ENCODE measurements around the gene ZBTB7C.

ZBTB7C gene

GRCh38 chr18:48347756-48348326, 61.3 kb downstream of the ZBTB7C start:
- no peak for DNase-seq (ENCODE audit: low read depth)
- TF ChIP-seq CTCF (IDR thresholded peaks at IDR 0.05; ENCODE audit: low read depth, low read length, missing control alignments) = no peak
- no peak overlapping the region for H3K4me3 ChIP-seq (ENCODE audit: low read depth, low read length)

GRCh38 chr18:48345596-48345995, 63.6 kb downstream of the ZBTB7C start:
- no peak for TF ChIP-seq CTCF (IDR thresholded peaks at IDR 0.05; ENCODE audit: low read depth, low read length, missing control alignments)
- H3K4me3 ChIP-seq (ENCODE audit: low read depth, low read length) = no peak overlapping the region
- DNase-seq (ENCODE audit: low read depth) = no peak

GRCh38 chr18:48342581-48342980, 66.6 kb downstream of the ZBTB7C start:
- DNase-seq (ENCODE audit: low read depth) = no peak

GRCh38 chr18:48342125-48342524, 67.1 kb downstream of the ZBTB7C start:
- DNase-seq (ENCODE audit: low read depth) = no peak
- no peak for TF ChIP-seq CTCF (IDR thresholded peaks at IDR 0.05; ENCODE audit: low read depth, low read length, missing control alignments)
- H3K4me3 ChIP-seq (ENCODE audit: low read depth, low read length) = no peak overlapping the region

More at GRCh38 chr18:48342581-48342980, 66.6 kb downstream of the ZBTB7C start:
- TF ChIP-seq CTCF (IDR thresholded peaks at IDR 0.05; ENCODE audit: low read depth, low read length, missing control alignments) = no peak
- no peak overlapping the region for H3K4me3 ChIP-seq (ENCODE audit: low read depth, low read length)

- no peak overlapping the region for H3K4me3 ChIP-seq (ENCODE audit: low read depth, low read length)
- no peak for TF ChIP-seq CTCF (IDR thresholded peaks at IDR 0.05; ENCODE audit: low read depth, low read length, missing control alignments)
- no peak for DNase-seq (ENCODE audit: low read depth)
These were observed 68.6 kb downstream of the ZBTB7C start for GRCh38 chr18:48340560-48340959.

- H3K4me3 ChIP-seq (ENCODE audit: low read depth, low read length) = no peak overlapping the region
- no peak for TF ChIP-seq CTCF (IDR thresholded peaks at IDR 0.05; ENCODE audit: low read depth, low read length, missing control alignments)
- DNase-seq (ENCODE audit: low read depth) = no peak
These were observed 69.5 kb downstream of the ZBTB7C start for GRCh38 chr18:48339692-48340091.

GRCh38 chr18:48338915-48339314, 70.3 kb downstream of the ZBTB7C start:
- H3K4me3 ChIP-seq (ENCODE audit: low read depth, low read length) = no peak overlapping the region
- no peak for TF ChIP-seq CTCF (IDR thresholded peaks at IDR 0.05; ENCODE audit: low read depth, low read length, missing control alignments)
- no peak for DNase-seq (ENCODE audit: low read depth)
